GM12878 (cell line): Measurements from ENCODE around the gene NACC1. TPM values are rescaled to one million over a fixed set of nuclear protein-coding genes. Genes with fewer than 3 reads are reported as not detected.

Experiments
- ATAC-seq: fragments of 200-7000 bp; cut with Tn5 transposase; 3 replicates; pipeline ENCODE4 v1.9.1; 2020; ENCODE audit warnings: mild to moderate bottlenecking, moderate library complexity
- BruUV-seq: library from RNA; stranded (reverse); fragments of 400-500 nt; replicated peaks from 2 replicates; lab custom pipeline; 2021; lab: Mats Ljungman, UMichigan
- CTCF ChIA-PET: fragments of 300-600 bp; sonication (Branson Sonifier 250); formaldehyde crosslinking; extraction: SDS; loops from one replicate; lab custom pipeline; 2021; ENCODE audit warnings: inconsistent platforms; lab: Yijun Ruan, JAX
- POLR2A ChIA-PET: fragments of 350-600 bp; formaldehyde crosslinking; extraction: SDS; loops from one replicate; lab custom pipeline; 2021; ENCODE audit warnings: inconsistent platforms; lab: Charles Lee
- RAD21 ChIA-PET: fragments of 300-600 bp; sonication (Branson Sonifier 250); formaldehyde crosslinking; loops from one replicate; lab custom pipeline; 2023; ENCODE audit warnings: antibody characterized with exemption; ENCODE audit not compliant: unreplicated experiment; lab: Charles Lee
- SMC1A ChIA-PET: fragments of 300-600 bp; sonication (Branson Sonifier 250); formaldehyde crosslinking; loops from one replicate; lab custom pipeline; 2023; ENCODE audit not compliant: unreplicated experiment, uncharacterized antibody; lab: Charles Lee
- DNase-seq: peaks from one replicate; pipeline ENCODE4 v3.0.0-alpha.2; 2011; ENCODE audit warnings: low read depth, low spot score
- FAIRE-seq: peaks from 3 replicates; lab custom pipeline; 2011; peaks lifted over from hg19 to GRCh38; lab: Jason Lieb, UNC
- H2AFZ ChIP-seq: 2 replicates; pipeline ENCODE4 v1.6.0; 2011; ENCODE audit warnings: low read depth, low read length, control low read depth; ENCODE audit not compliant: control insufficient read depth
- H3K27ac ChIP-seq: 2 replicates; pipeline ENCODE4 v1.5.1; 2011; ENCODE audit warnings: control low read depth; ENCODE audit not compliant: control insufficient read depth, insufficient read depth
- H3K27me3 ChIP-seq, 2 experiments: replicated peaks in 1 of 2; 2 replicates each; pipeline versions ENCODE4 v1.6.0 to v1.6.1; 2011; ENCODE audit warnings: low read length in 1 of 2; ENCODE audit not compliant: control insufficient read depth in 2 of 2, insufficient read depth in 2 of 2
- H3K36me3 ChIP-seq, 2 experiments: 2 replicates each; pipeline ENCODE4 v1.5.1; 2011; ENCODE audit warnings: low read length in 1 of 2; ENCODE audit not compliant: control insufficient read depth in 2 of 2, insufficient read depth in 2 of 2
- H3K4me1 ChIP-seq: 2 replicates; pipeline ENCODE4 v1.6.1; 2011; ENCODE audit warnings: mild to moderate bottlenecking, low read length, moderate library complexity, mixed read lengths; ENCODE audit not compliant: control insufficient read depth, insufficient read depth
- H3K4me2 ChIP-seq: 2 replicates; pipeline ENCODE4 v1.6.0; 2011; ENCODE audit warnings: control low read depth; ENCODE audit not compliant: control insufficient read depth, insufficient read depth
- H3K4me3 ChIP-seq: fragments of 200-600 bp; sonication (generic); 2 replicates; pipeline ENCODE4 v1.5.1; 2016
- H3K79me2 ChIP-seq: 2 replicates; pipeline ENCODE4 v1.6.0; 2011; ENCODE audit warnings: low read length; ENCODE audit not compliant: control insufficient read depth, insufficient read depth
- H3K9ac ChIP-seq: 2 replicates; pipeline ENCODE4 v1.8.0; 2011; ENCODE audit warnings: low read length, control low read depth, mixed read lengths; ENCODE audit not compliant: control insufficient read depth, insufficient read depth
- H3K9me3 ChIP-seq: replicated peaks from 3 replicates; pipeline ENCODE4 v1.5.1; 2011; ENCODE audit warnings: mild to moderate bottlenecking, low read length; ENCODE audit not compliant: control insufficient read depth, insufficient read depth
- H4K20me1 ChIP-seq: 2 replicates; pipeline ENCODE4 v1.6.0; 2011; ENCODE audit not compliant: control insufficient read depth, insufficient read depth
- CBX3 ChIP-seq: fragments of 200-600 bp; sonication (generic); IDR thresholded peaks from 2 replicates; pipeline ENCODE4 v1.6.1; 2016; ENCODE audit warnings: low read depth, borderline replicate concordance
- CEBPB ChIP-seq, 2 experiments: fragments of 150-350 bp in 1 of 2; IDR thresholded peaks; 2 replicates each; pipeline ENCODE4 v1.6.1; 2012 to 2014; ENCODE audit warnings: low read depth in 2 of 2, low read length in 2 of 2, borderline replicate concordance in 1 of 2, inconsistent platforms in 1 of 2
- CHD1 ChIP-seq: IDR thresholded peaks from 2 replicates; pipeline ENCODE4 v1.6.1; 2012; ENCODE audit warnings: low read depth, low read length, improper control_type of control experiment
- ESRRA ChIP-seq: IDR thresholded peaks from 2 replicates; pipeline ENCODE4 v1.6.1; 2012; ENCODE audit warnings: mild to moderate bottlenecking, low read length, improper control_type of control experiment
- KDM1A ChIP-seq: fragments of 200-600 bp; sonication (generic); IDR thresholded peaks from 2 replicates; pipeline ENCODE4 v1.6.1; 2016; ENCODE audit warnings: borderline replicate concordance
- NFYA ChIP-seq: IDR thresholded peaks from 2 replicates; pipeline ENCODE4 v1.6.1; 2011; ENCODE audit warnings: low read depth, mild to moderate bottlenecking, low read length, improper control_type of control experiment, borderline replicate concordance
- SPI1 ChIP-seq: IDR thresholded peaks from 2 replicates; pipeline ENCODE4 v1.6.1; 2011; ENCODE audit warnings: low read depth, mild to moderate bottlenecking, low read length, moderate library complexity, borderline replicate concordance; ENCODE audit not compliant: insufficient read depth
- ZBED1 ChIP-seq: IDR thresholded peaks from 2 replicates; pipeline ENCODE4 v1.6.1; 2016; ENCODE audit warnings: borderline replicate concordance
- WGBS: methylation state at CpG from one replicate; pipeline ENCODE4 v1.1.6; 2016; ENCODE audit warnings: low lambda C conversion rate; ENCODE audit not compliant: insufficient replicate concordance, insufficient coverage; ENCODE audit errors: missing lambda C conversion rate; 5-methylcytosine and 5-hydroxymethylcytosine counted together
- in situ Hi-C: fragments of 300-500 bp; cut with MboI; formaldehyde crosslinking; loops from 9 replicates; pipeline ENCODE4 v1.14.3; 2018; ENCODE audit warnings: mixed read lengths
- intact Hi-C: fragments of 100-400 bp; cut with micrococcal nuclease; formaldehyde crosslinking; loops from one replicate; pipeline ENCODE4 v1.14.2; 2022; ENCODE audit not compliant: unreplicated experiment
- polyA plus RNA-seq, 11 experiments: library from polyadenylated mRNA; depleted of rRNA in 4 of 11; unstranded in 6 of 11; stranded (reverse) in 5 of 11; fragments of >200 nt; fragmentation: Nextera tagmentation in 4 of 11; fragmentation: Illumina TruSeq in 1 of 11; extraction: Ambion mirVana in 4 of 11; extraction: Trizol in 1 of 11; gene quantifications; 1 replicate in 1 of 11; 2 replicates in 10 of 11; pipeline versions ENCODE4 v1.2.1 to v1.2.3, GENCODE V29; 2011 to 2016; ENCODE audit warnings: inconsistent platforms in 2 of 11, missing spikeins in 2 of 11, low read depth in 1 of 11
- total RNA-seq, 4 experiments: library from RNA; depleted of rRNA in 3 of 4; stranded (reverse); fragments of >200 nt in 3 of 4; fragmentation: Illumina TruSeq in 1 of 4; extraction: Trizol in 1 of 4; gene quantifications; 2 replicates each; pipeline versions ENCODE4 v1.2.1 to v1.2.3, GENCODE V29; 2013 to 2021
- TF ChIP-seq, protein P1 (sequence below): fragments of 450-650 bp; formaldehyde crosslinking; IDR thresholded peaks from 2 replicates; pipeline ENCODE4 v1.4.0; 2020; ENCODE audit warnings: mild to moderate bottlenecking, moderate library complexity
- TF ChIP-seq, protein P2 (sequence below): fragments of 450-650 bp; IDR thresholded peaks from 2 replicates; pipeline ENCODE4 v1.6.1; 2016; ENCODE audit warnings: mild to moderate bottlenecking, moderate library complexity, borderline replicate concordance

The NACC1 gene
- total and polyA plus RNA-seq, 10 of the 15 experiments (the other 5 are each of a cell fraction or from before 2014, with no cell fraction given): 0.18 to 120 (median 19.2) TPM

DNA sequence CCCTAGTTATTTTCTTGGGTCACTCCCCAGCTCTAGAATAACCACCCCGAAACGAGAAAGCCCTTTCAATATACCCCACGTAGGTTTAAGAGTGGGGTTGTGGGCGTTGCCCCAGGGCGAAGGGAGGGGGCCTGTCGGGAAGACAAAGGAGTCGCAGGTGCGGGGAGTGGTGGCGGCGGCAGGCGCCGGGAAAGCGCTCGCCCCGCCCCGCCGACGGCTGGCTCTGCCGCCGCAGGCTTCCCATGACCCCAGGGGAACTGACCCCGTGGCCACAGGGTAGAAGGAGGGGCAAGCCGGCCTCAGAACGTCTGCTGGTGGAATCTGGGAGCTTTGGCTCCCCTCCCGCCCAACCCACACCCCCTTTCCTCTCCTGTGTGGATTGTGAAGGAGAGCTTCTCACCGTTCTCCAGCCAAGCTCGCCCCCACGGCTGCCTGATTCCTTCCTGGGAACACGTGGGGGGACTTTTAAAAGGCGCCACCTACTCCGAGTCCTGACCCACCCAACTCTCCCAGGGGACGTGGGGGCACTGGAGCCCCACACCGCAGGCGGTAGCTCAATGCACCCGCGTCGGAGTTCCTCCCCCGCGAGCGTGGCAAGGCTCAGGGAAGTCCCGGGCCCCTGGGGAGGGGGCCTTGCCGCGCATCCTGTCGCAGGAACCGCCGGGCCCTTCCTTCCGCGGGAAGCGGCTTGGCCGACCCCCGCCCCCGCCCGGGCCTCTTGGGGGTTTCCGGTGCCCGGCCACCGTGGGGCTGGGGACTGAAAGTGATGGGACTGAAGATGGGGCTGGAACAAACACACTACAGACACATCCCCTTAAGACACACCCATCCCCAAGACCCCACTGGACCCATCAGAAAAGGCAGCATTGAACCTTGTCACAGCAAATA is 37.7 kb downstream of the NACC1 start:
- peak; percentile 28 for ATAC-seq
- no peak for DNase-seq
- peak overlapping the region; percentile 99 for H3K4me3 ChIP-seq
- no peaks in the 10 kb centered on the region for H4K20me1 ChIP-seq
- FAIRE-seq: no peak
- peak overlapping the region; percentile 90 for H3K9ac ChIP-seq
- peak overlapping the region; percentile 95 for H3K27ac ChIP-seq
- BruUV-seq: no TSS peak
- SMC1A ChIA-PET: interaction anchor here (0.7 to 3.9 kb wide), 9 partner anchors 8 to 107 kb away, joined by 3 to 37 read pairs (median 6); partner anchors contain the start of gene NACC1
- 1% methylated on average over 33 of the region's 55 CpGs for WGBS
- H3K9me3 ChIP-seq: no peaks in the 10 kb centered on the region
- no peaks in the 10 kb centered on the region for H3K27me3 ChIP-seq
- POLR2A ChIA-PET: interaction anchor here (0.7 to 3.3 kb wide), 12 partner anchors 8 to 691 kb away, joined by 3 to 20 read pairs (median 5); partner anchors contain the start of gene NACC1
- intact Hi-C loops: loop anchor here (1.0 to 10.0 kb wide), 5 partner anchors 12 to 849 kb away; partner anchors contain the start of gene RFX1
- peaks cover 26% of the 10 kb centered on the region for H3K4me1 ChIP-seq
- CTCF ChIA-PET: interaction anchor here (0.8 to 2.3 kb wide), 17 partner anchors 9 to 255 kb away, joined by 3 to 11 read pairs (median 4); partner anchors contain the start of gene NACC1
- peaks cover 35% of the 10 kb centered on the region for H3K79me2 ChIP-seq
- H3K4me2 ChIP-seq: peak overlapping the region; percentile 91
- no peaks in the 10 kb centered on the region; a peak in 2 of 4 replicates for H3K36me3 ChIP-seq
- no peak overlapping the region for H2AFZ ChIP-seq
- RAD21 ChIA-PET: interaction anchor here (0.6 to 4.7 kb wide), 15 partner anchors 8 to 706 kb away, joined by 3 to 39 read pairs (median 3); partner anchors contain the start of gene NACC1
- in situ Hi-C loops: loop anchor here (10.0 to 25.0 kb wide), 3 partner anchors 689 to 1568 kb away; partner anchors contain the start of genes ACP5 and ZNF627
- TF ChIP-seq SPI1 (peak; percentile 50; the same call in 1 of the 2 replicates), CHD1 (0 out of 2 replicates have a peak, but pooled peaks have one; percentile 55), NFYA (no peak), KDM1A (no peak), ZBED1 (peak; percentile 64; the same call in 1 of the 2 replicates), ESRRA (peak; percentile 18; the same call in 1 of the 2 replicates), CBX3 (no peak), CEBPB (IDR thresholded peaks at IDR 0.05; ENCODE audit: borderline replicate concordance in 1 of 2, low read depth in 2 of 2, low read length in 2 of 2) (no peak)
- TF ChIP-seq, protein P1, sequence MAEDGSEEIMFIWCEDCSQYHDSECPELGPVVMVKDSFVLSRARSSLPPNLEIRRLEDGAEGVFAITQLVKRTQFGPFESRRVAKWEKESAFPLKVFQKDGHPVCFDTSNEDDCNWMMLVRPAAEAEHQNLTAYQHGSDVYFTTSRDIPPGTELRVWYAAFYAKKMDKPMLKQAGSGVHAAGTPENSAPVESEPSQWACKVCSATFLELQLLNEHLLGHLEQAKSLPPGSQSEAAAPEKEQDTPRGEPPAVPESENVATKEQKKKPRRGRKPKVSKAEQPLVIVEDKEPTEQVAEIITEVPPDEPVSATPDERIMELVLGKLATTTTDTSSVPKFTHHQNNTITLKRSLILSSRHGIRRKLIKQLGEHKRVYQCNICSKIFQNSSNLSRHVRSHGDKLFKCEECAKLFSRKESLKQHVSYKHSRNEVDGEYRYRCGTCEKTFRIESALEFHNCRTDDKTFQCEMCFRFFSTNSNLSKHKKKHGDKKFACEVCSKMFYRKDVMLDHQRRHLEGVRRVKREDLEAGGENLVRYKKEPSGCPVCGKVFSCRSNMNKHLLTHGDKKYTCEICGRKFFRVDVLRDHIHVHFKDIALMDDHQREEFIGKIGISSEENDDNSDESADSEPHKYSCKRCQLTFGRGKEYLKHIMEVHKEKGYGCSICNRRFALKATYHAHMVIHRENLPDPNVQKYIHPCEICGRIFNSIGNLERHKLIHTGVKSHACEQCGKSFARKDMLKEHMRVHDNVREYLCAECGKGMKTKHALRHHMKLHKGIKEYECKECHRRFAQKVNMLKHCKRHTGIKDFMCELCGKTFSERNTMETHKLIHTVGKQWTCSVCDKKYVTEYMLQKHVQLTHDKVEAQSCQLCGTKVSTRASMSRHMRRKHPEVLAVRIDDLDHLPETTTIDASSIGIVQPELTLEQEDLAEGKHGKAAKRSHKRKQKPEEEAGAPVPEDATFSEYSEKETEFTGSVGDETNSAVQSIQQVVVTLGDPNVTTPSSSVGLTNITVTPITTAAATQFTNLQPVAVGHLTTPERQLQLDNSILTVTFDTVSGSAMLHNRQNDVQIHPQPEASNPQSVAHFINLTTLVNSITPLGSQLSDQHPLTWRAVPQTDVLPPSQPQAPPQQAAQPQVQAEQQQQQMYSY (CRISPR knock-in tag): no peak; the same call in 1 of the 2 replicates
- TF ChIP-seq, protein P2, sequence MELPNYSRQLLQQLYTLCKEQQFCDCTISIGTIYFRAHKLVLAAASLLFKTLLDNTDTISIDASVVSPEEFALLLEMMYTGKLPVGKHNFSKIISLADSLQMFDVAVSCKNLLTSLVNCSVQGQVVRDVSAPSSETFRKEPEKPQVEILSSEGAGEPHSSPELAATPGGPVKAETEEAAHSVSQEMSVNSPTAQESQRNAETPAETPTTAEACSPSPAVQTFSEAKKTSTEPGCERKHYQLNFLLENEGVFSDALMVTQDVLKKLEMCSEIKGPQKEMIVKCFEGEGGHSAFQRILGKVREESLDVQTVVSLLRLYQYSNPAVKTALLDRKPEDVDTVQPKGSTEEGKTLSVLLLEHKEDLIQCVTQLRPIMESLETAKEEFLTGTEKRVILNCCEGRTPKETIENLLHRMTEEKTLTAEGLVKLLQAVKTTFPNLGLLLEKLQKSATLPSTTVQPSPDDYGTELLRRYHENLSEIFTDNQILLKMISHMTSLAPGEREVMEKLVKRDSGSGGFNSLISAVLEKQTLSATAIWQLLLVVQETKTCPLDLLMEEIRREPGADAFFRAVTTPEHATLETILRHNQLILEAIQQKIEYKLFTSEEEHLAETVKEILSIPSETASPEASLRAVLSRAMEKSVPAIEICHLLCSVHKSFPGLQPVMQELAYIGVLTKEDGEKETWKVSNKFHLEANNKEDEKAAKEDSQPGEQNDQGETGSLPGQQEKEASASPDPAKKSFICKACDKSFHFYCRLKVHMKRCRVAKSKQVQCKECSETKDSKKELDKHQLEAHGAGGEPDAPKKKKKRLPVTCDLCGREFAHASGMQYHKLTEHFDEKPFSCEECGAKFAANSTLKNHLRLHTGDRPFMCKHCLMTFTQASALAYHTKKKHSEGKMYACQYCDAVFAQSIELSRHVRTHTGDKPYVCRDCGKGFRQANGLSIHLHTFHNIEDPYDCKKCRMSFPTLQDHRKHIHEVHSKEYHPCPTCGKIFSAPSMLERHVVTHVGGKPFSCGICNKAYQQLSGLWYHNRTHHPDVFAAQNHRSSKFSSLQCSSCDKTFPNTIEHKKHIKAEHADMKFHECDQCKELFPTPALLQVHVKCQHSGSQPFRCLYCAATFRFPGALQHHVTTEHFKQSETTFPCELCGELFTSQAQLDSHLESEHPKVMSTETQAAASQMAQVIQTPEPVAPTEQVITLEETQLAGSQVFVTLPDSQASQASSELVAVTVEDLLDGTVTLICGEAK: peak; percentile 39; the same call in 1 of the 2 replicates
